Ovary (tissue), 9 donors: ENCODE results near the gene MRPL9. TPM values are rescaled to one million over a fixed set of nuclear protein-coding genes. Genes with fewer than 3 reads are reported as not detected.

Experiments used
- DNase-seq, 5 donors: peaks; one replicate each; pipeline ENCODE4 v3.0.0-alpha.2; 2019 to 2020
- H3K27ac ChIP-seq, 2 donors: fragments of 200-600 bp; one replicate each; pipeline versions ENCODE4 v1.5.1 to v1.8.0; 2019 to 2022
- H3K27me3 ChIP-seq: fragments of 200-600 bp; one replicate; pipeline ENCODE4 v1.8.0; 2022
- H3K36me3 ChIP-seq: fragments of 200-600 bp; sonication (generic); one replicate; pipeline ENCODE4 v1.5.1; 2019
- H3K4me1 ChIP-seq: one replicate; pipeline ENCODE4 v1.8.1; 2013; ENCODE audit warnings: mild to moderate bottlenecking, moderate library complexity; ENCODE audit not compliant: insufficient read depth
- H3K4me3 ChIP-seq: fragments of 200-600 bp; sonication (generic); one replicate; pipeline ENCODE4 v1.5.1; 2017
- H3K9me3 ChIP-seq, 2 donors: fragments of 200-600 bp in 1 of 2; sonication (generic) in 1 of 2; one replicate each; pipeline versions ENCODE4 v1.5.1 to v1.8.1; 2013 to 2019; ENCODE audit warnings: mild to moderate bottlenecking in 1 of 2, moderate library complexity in 1 of 2
- EP300 ChIP-seq: sonication (generic); formaldehyde crosslinking; IDR thresholded peaks from one replicate; pipeline ENCODE4 v1.6.1; 2017; ENCODE audit warnings: antibody characterized with exemption
- POLR2A ChIP-seq: fragments of 450-650 bp; IDR thresholded peaks from one replicate; pipeline ENCODE4 v1.6.1; 2017; ENCODE audit warnings: antibody characterized with exemption, mild to moderate bottlenecking, moderate library complexity
- WGBS, 3 donors: extraction: QIAGEN DNeasy Blood & Tissue Kit in 1 of 3; methylation state at CpG; one replicate each; pipeline versions ENCODE4 v1.1.5 to v1.1.7; 2013 to 2017; 5-methylcytosine and 5-hydroxymethylcytosine counted together
- intact Hi-C, 4 donors: fragments of 100-400 bp; cut with DNase I; formaldehyde crosslinking; loops; one replicate each; pipeline versions ENCODE4 v1.11.0 to v1.15.1; 2022 to 2023
- polyA plus RNA-seq, 2 donors: library from polyadenylated mRNA; stranded (reverse); fragments of 200-250 nt in 1 of 2; fragments of 350-450 nt in 1 of 2; fragmentation: Illumina TruSeq in 1 of 2; extraction: RNeasy Lipid Tissue Mini Kit (QIAGEN cat#74804) in 1 of 2; gene quantifications; one replicate each; pipeline ENCODE4 v1.2.3, GENCODE V29; 2013 to 2014
- small RNA-seq: library from RNA; depleted of rRNA; stranded (forward); fragments of <200 nt; gene quantifications from one replicate; pipeline ENCODE3, GENCODE V24; 2016
- total RNA-seq, 7 donors: library from RNA; depleted of rRNA in 2 of 7; stranded (reverse); fragments of >200 nt in 2 of 7; fragmentation: NEBNext Ultra II Directional in 3 of 7; extraction: Animal tissue kit (Norgen Biotek cat#: 25700) in 3 of 7; gene quantifications; one replicate each; pipeline versions ENCODE4 v1.1.0 to v1.2.4, GENCODE V29; 2016 to 2023
- TF ChIP-seq, protein P1 (sequence below), 3 donors: fragments of 450-650 bp in 2 of 3; fragments of 200-600 bp in 1 of 3; IDR thresholded peaks; one replicate each; pipeline versions ENCODE4 v1.5.1 to v1.8.0; 2016 to 2022; ENCODE audit warnings: antibody characterized with exemption in 3 of 3, mild to moderate bottlenecking in 1 of 3
- donor health status: DM: no; HTN: no; CAD: no; lungs with moderate emphysema.
- donor health status: DM: no; HTN: no; CAD: no.
- donor health status: Bipolar disorder and iron deficiency.
- donor health status: DM: yes; HTN: yes; CAD: no.
- donor health status: DM: no; HTN: no; CAD: no.
- donor health status: DM: yes; HTN: yes; CAD: no.

MRPL9 gene
- total and polyA plus RNA-seq, 9 donors: 40.2 to 86.8 (median 55.4) TPM

DNA sequence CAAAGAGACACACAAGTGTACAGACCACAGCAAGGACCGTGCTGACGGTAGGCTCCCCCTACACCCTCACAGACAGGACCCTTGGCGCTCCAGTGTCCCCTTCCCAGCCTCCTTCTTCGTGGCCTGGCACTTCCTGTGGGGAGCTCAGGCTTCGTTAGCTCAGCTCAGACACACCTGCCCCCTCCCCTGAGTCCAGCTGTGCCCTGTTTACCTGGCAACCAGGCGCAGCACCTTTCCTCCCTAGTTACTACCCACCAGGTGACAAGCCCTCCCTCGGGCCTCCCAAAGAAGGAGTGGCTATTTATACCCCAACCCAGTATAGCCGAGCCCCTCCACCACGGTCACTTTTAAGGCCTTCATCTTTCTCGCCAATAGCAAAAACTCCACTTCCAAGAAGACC is 51.3 kb downstream of the MRPL9 start:
- Histone ChIP-seq H3K27ac (no peak overlapping the region), H3K27me3 (no peaks in the 10 kb centered on the region), H3K36me3 (no peaks in the 10 kb centered on the region), H3K4me1 (peaks cover 2% of the 10 kb centered on the region), H3K9me3 (no peaks in the 10 kb centered on the region), H3K4me3 (no peak overlapping the region)
- intact Hi-C loops: no loop called here
- 62 to 66% (median 63%) methylated on average over 10 of the region's 10 CpGs for WGBS, 3 donors
- TF ChIP-seq, protein P1, sequence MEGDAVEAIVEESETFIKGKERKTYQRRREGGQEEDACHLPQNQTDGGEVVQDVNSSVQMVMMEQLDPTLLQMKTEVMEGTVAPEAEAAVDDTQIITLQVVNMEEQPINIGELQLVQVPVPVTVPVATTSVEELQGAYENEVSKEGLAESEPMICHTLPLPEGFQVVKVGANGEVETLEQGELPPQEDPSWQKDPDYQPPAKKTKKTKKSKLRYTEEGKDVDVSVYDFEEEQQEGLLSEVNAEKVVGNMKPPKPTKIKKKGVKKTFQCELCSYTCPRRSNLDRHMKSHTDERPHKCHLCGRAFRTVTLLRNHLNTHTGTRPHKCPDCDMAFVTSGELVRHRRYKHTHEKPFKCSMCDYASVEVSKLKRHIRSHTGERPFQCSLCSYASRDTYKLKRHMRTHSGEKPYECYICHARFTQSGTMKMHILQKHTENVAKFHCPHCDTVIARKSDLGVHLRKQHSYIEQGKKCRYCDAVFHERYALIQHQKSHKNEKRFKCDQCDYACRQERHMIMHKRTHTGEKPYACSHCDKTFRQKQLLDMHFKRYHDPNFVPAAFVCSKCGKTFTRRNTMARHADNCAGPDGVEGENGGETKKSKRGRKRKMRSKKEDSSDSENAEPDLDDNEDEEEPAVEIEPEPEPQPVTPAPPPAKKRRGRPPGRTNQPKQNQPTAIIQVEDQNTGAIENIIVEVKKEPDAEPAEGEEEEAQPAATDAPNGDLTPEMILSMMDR (IDR thresholded peaks at IDR 0.05): no peak
- TF ChIP-seq EP300 (no peak), POLR2A (no peak)
- no peak for DNase-seq

GRCh38 chr1:151711044-151711800 is 52.1 kb downstream of the MRPL9 start:
- Histone ChIP-seq H3K9me3 (no peaks in the 10 kb centered on the region), H3K4me1 (no peaks in the 10 kb centered on the region), H3K27me3 (no peaks in the 10 kb centered on the region), H3K36me3 (no peaks in the 10 kb centered on the region), H3K4me3 (no peak overlapping the region), H3K27ac (no peak overlapping the region)
- no peak for DNase-seq
- 71 to 77% (median 74%) methylated on average over 21 of the region's 21 CpGs for WGBS, 3 donors
- TF ChIP-seq POLR2A (no peak), EP300 (no peak)
- TF ChIP-seq, protein P1 (IDR thresholded peaks at IDR 0.05): no peak
- intact Hi-C loops: no loop called here

GRCh38 chr1:151710187-151710840 is 53.0 kb downstream of the MRPL9 start:
- no peaks in the 10 kb centered on the region for H3K27me3 ChIP-seq
- H3K36me3 ChIP-seq: no peaks in the 10 kb centered on the region
- H3K4me3 ChIP-seq: no peak overlapping the region
- 26 to 31% (median 26%) methylated on average over 15 of the region's 15 CpGs for WGBS, 3 donors
- intact Hi-C loops: no loop called here
- no peak overlapping the region for H3K27ac ChIP-seq
- DNase-seq: no peak
- TF ChIP-seq POLR2A (no peak), EP300 (no peak)
- TF ChIP-seq, protein P1 (IDR thresholded peaks at IDR 0.05): no peak
- no peaks in the 10 kb centered on the region for H3K9me3 ChIP-seq
- H3K4me1 ChIP-seq: no peaks in the 10 kb centered on the region

Small RNAs within 50 kb of the gene (small RNA-seq; reads per million reads assigned to genes)
- not detected for gene RNU6-662P

Other genes with a start within 250 kb of the MRPL9 start
- gene TUFT1, start 223.2 kb downstream of the MRPL9 start, total RNA-seq: 10 to 100 TPM in 1 of 7 donors, 1 to 10 TPM in 6; 5.0 to 10.1 (median 7.3) TPM
- gene TUFT1, start 223.2 kb downstream of the MRPL9 start, polyA plus RNA-seq: 10 to 100 TPM in 1 of 2 donors, 1 to 10 TPM in 1; 6.6 to 10.2 TPM
- 10 to 100 TPM; 20.5 to 42.7 (median 35.9) TPM for gene SNX27, start 151.4 kb downstream of the MRPL9 start, total RNA-seq
- gene SNX27, start 151.4 kb downstream of the MRPL9 start, polyA plus RNA-seq: 10 to 100 TPM in 1 of 2 donors, 1 to 10 TPM in 1; 9.5 to 18.4 TPM
- gene CELF3, start 46.7 kb downstream of the MRPL9 start, total RNA-seq: under 1 TPM in 1 of 7 donors, not detected in 6; 0.57 TPM
- not detected for gene CELF3, start 46.7 kb downstream of the MRPL9 start, polyA plus RNA-seq
- gene RIIAD1, start 42.0 kb downstream of the MRPL9 start, total RNA-seq: 10 to 100 TPM in 1 of 7 donors, under 1 TPM in 3, not detected in 3; 0.51 to 34.9 (median 0.61) TPM
- not detected for gene RIIAD1, start 42.0 kb downstream of the MRPL9 start, polyA plus RNA-seq
- gene TDRKH, start 27.0 kb upstream of the MRPL9 start, total RNA-seq: 1 to 10 TPM; 1.5 to 3.8 (median 3.2) TPM
- gene TDRKH, start 27.0 kb upstream of the MRPL9 start, polyA plus RNA-seq: 1 to 10 TPM; 1.9 to 6.6 TPM
- under 1 TPM in 3 of 7 donors, not detected in 4; 0.08 to 0.34 (median 0.10) TPM for gene LINGO4, start 41.9 kb upstream of the MRPL9 start, total RNA-seq
- not detected for gene LINGO4, start 41.9 kb upstream of the MRPL9 start, polyA plus RNA-seq
- 10 to 100 TPM in 1 of 7 donors, 1 to 10 TPM in 2, under 1 TPM in 4; 0.18 to 22.3 (median 0.83) TPM for gene RORC, start 68.3 kb upstream of the MRPL9 start, total RNA-seq
- under 1 TPM; 0.39 to 0.48 TPM for gene RORC, start 68.3 kb upstream of the MRPL9 start, polyA plus RNA-seq
- 1 to 10 TPM in 1 of 7 donors, under 1 TPM in 3, not detected in 3; 0.10 to 1.0 (median 0.18) TPM for gene C2CD4D, start 76.3 kb upstream of the MRPL9 start, total RNA-seq
- under 1 TPM in 1 of 2 donors, not detected in 1; 0.04 TPM for gene C2CD4D, start 76.3 kb upstream of the MRPL9 start, polyA plus RNA-seq
- not detected for gene THEM5, start 90.2 kb upstream of the MRPL9 start, total RNA-seq
- gene THEM5, start 90.2 kb upstream of the MRPL9 start, polyA plus RNA-seq: under 1 TPM in 1 of 2 donors, not detected in 1; 0.07 TPM
- gene THEM4, start 146.0 kb upstream of the MRPL9 start, total RNA-seq: 10 to 100 TPM; 10.4 to 21.8 (median 16.7) TPM
- 10 to 100 TPM; 12.3 to 14.4 TPM for gene THEM4, start 146.0 kb upstream of the MRPL9 start, polyA plus RNA-seq
- gene S100A10, start 230.4 kb upstream of the MRPL9 start, total RNA-seq: 100 to 1,000 TPM in 5 of 7 donors, 10 to 100 TPM in 2; 38.6 to 327 (median 213) TPM
- 100 to 1,000 TPM; 175 to 642 TPM for gene S100A10, start 230.4 kb upstream of the MRPL9 start, polyA plus RNA-seq